Fibroblast of lung (primary cell): Measurements from ENCODE around the gene CGRRF1. TPM values are rescaled to one million over a fixed set of nuclear protein-coding genes. Genes with fewer than 3 reads are reported as not detected.

Experiments used
- DNase-seq, 2 donors: peaks; one replicate each; pipeline versions ENCODE4 v3.0.0 to v3.0.0-alpha.2; 2010; ENCODE audit warnings: low read depth in 2 of 2
- H2AFZ ChIP-seq: 2 replicates; pipeline ENCODE4 v1.5.1; 2012; ENCODE audit warnings: low read length, control low read depth, inconsistent platforms
- H3K27ac ChIP-seq: 2 replicates; pipeline ENCODE4 v1.5.1; 2011; ENCODE audit warnings: low read length, control low read depth; ENCODE audit not compliant: insufficient read depth
- H3K27me3 ChIP-seq: 2 replicates; pipeline ENCODE4 v1.5.1; 2011; ENCODE audit warnings: mild to moderate bottlenecking, low read length; ENCODE audit not compliant: control insufficient read depth, insufficient read depth
- H3K36me3 ChIP-seq: 2 replicates; pipeline ENCODE4 v1.5.1; 2011; ENCODE audit warnings: low read length; ENCODE audit not compliant: control insufficient read depth, insufficient read depth
- H3K4me1 ChIP-seq: 2 replicates; pipeline ENCODE4 v1.5.1; 2011; ENCODE audit warnings: low read length; ENCODE audit not compliant: control insufficient read depth, insufficient read depth; ENCODE audit errors: extremely low read depth
- H3K4me2 ChIP-seq: 2 replicates; pipeline ENCODE4 v1.5.1; 2011; ENCODE audit warnings: low read length, control low read depth; ENCODE audit not compliant: insufficient read depth; ENCODE audit errors: extremely low read depth
- H3K4me3 ChIP-seq, 4 experiments: fragments of 200-600 bp in 1 of 4; sonication (generic) in 1 of 4; replicated peaks in 1 of 4; 2 replicates each; pipeline ENCODE4 v1.5.1; 2011 to 2016; ENCODE audit warnings: low read length in 4 of 4, low read depth in 3 of 4, mild to moderate bottlenecking in 3 of 4, control low read depth in 2 of 4, inconsistent platforms in 1 of 4, mixed read lengths in 1 of 4; ENCODE audit not compliant: insufficient read depth in 1 of 4; ENCODE audit errors: control extremely low read depth in 1 of 4
- H3K79me2 ChIP-seq: 2 replicates; pipeline ENCODE4 v1.5.1; 2012; ENCODE audit warnings: mild to moderate bottlenecking, low read length, inconsistent platforms; ENCODE audit not compliant: control insufficient read depth, insufficient read depth
- H3K9ac ChIP-seq: 2 replicates; pipeline ENCODE4 v1.5.1; 2011; ENCODE audit warnings: mild to moderate bottlenecking, low read length, control low read depth; ENCODE audit not compliant: insufficient read depth
- H3K9me3 ChIP-seq: 2 replicates; pipeline ENCODE4 v1.5.1; 2012; ENCODE audit warnings: low read depth, low read length; ENCODE audit not compliant: control insufficient read depth, insufficient read depth
- H4K20me1 ChIP-seq: 2 replicates; pipeline ENCODE4 v1.5.1; 2011; ENCODE audit warnings: low read length; ENCODE audit not compliant: control insufficient read depth, insufficient read depth; ENCODE audit errors: extremely low read depth
- EZH2 ChIP-seq: IDR thresholded peaks from 2 replicates; pipeline ENCODE4 v1.5.1; 2012; ENCODE audit warnings: low read length, control low read depth, mild to moderate bottlenecking; ENCODE audit errors: missing control alignments
- polyA plus RNA-seq, 2 donors: library from polyadenylated mRNA; depleted of rRNA in 1 of 2; stranded (reverse) in 1 of 2; unstranded in 1 of 2; fragments of >200 nt; gene quantifications; 2 replicates each; pipeline ENCODE4 v1.2.1, GENCODE V29; 2011 to 2012; ENCODE audit warnings: missing spikeins in 1 of 2
- total RNA-seq: library from RNA; depleted of rRNA; stranded (reverse); fragments of >200 nt; gene quantifications from 2 replicates; pipeline ENCODE4 v1.2.1, GENCODE V29; 2014
- TF ChIP-seq, protein P1 (sequence below), 2 donors: IDR thresholded peaks in 1 of 2; conservative IDR thresholded peaks in 1 of 2; 1 replicate in 1 of 2; 2 replicates in 1 of 2; pipeline ENCODE4 v1.5.1; 2011 to 2012; ENCODE audit warnings: low read length in 2 of 2, control low read depth in 1 of 2, inconsistent platforms in 1 of 2, low read depth in 1 of 2, mild to moderate bottlenecking in 1 of 2

CGRRF1 gene
- total and polyA plus RNA-seq, 2 donors (not counting 1 experiment from before 2014, with no cell fraction given), result 15.8 to 23.0 TPM

DNA sequence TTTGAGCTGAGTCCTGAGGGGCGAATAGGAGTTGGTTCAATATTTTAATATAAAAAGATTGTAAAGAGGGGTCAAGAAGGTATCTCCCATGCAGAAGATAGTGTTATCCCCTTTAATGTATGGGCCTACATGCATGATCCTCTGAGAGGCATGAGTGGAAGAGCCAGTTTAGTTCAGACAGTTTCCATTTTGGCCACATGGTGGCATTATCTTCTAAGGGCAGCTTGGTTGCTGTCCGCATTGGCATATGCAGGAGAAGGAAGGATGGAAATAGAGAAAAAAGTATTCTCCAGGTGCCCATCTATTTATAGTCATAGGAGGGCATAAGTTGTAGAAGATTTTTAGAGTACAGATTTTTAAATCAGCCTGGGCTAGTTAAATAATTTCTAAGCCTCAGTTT lies 62.6 kb downstream of the CGRRF1 start:
- H3K4me1 ChIP-seq, result peaks cover 26% of the 10 kb centered on the region
- H3K27ac ChIP-seq, result no peak overlapping the region
- peaks cover 95% of the 10 kb centered on the region for H3K79me2 ChIP-seq
- H3K9ac ChIP-seq, result no peak overlapping the region
- H3K4me3 ChIP-seq, result no peak overlapping the region
- H3K4me2 ChIP-seq, result no peak overlapping the region
- H3K9me3 ChIP-seq, result no peaks in the 10 kb centered on the region
- H3K36me3 ChIP-seq, result peaks cover 9% of the 10 kb centered on the region
- DNase-seq, result peak in 1 of 2 donors; percentile 58
- H3K27me3 ChIP-seq, result no peaks in the 10 kb centered on the region
- no peaks in the 10 kb centered on the region for H4K20me1 ChIP-seq
- no peak for TF ChIP-seq EZH2
- TF ChIP-seq, protein P1, sequence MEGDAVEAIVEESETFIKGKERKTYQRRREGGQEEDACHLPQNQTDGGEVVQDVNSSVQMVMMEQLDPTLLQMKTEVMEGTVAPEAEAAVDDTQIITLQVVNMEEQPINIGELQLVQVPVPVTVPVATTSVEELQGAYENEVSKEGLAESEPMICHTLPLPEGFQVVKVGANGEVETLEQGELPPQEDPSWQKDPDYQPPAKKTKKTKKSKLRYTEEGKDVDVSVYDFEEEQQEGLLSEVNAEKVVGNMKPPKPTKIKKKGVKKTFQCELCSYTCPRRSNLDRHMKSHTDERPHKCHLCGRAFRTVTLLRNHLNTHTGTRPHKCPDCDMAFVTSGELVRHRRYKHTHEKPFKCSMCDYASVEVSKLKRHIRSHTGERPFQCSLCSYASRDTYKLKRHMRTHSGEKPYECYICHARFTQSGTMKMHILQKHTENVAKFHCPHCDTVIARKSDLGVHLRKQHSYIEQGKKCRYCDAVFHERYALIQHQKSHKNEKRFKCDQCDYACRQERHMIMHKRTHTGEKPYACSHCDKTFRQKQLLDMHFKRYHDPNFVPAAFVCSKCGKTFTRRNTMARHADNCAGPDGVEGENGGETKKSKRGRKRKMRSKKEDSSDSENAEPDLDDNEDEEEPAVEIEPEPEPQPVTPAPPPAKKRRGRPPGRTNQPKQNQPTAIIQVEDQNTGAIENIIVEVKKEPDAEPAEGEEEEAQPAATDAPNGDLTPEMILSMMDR (conservative IDR thresholded peaks at IDR 0.05 in 1 of 2, IDR thresholded peaks at IDR 0.05 in 1 of 2; ENCODE audit: low read depth in 1 of 2, low read length in 2 of 2), result peak; percentile 39 to 50
- H2AFZ ChIP-seq, result no peak overlapping the region

- no peak overlapping the region for H3K4me2 ChIP-seq
- no peak overlapping the region for H3K27ac ChIP-seq
These were observed 64.8 kb downstream of the CGRRF1 start for GRCh38 chr14:54574528-54574927.

GRCh38 chr14:54577494-54577893 lies 67.8 kb downstream of the CGRRF1 start:
- no peak overlapping the region for H3K4me2 ChIP-seq
- H3K9ac ChIP-seq, result no peak overlapping the region
- H3K79me2 ChIP-seq, result peaks cover 98% of the 10 kb centered on the region
- H3K9me3 ChIP-seq, result no peaks in the 10 kb centered on the region
- H2AFZ ChIP-seq, result no peak overlapping the region
- peaks cover 9% of the 10 kb centered on the region for H3K36me3 ChIP-seq
- peak overlapping the region; percentile 46 for H3K27ac ChIP-seq
- no peak for TF ChIP-seq EZH2
- TF ChIP-seq, protein P1 (conservative IDR thresholded peaks at IDR 0.05 in 1 of 2, IDR thresholded peaks at IDR 0.05 in 1 of 2; ENCODE audit: low read depth in 1 of 2, low read length in 2 of 2), result no peak
- no peaks in the 10 kb centered on the region for H4K20me1 ChIP-seq
- DNase-seq, result no peak
- H3K27me3 ChIP-seq, result no peaks in the 10 kb centered on the region
- peaks cover 27% of the 10 kb centered on the region for H3K4me1 ChIP-seq
- no peak overlapping the region for H3K4me3 ChIP-seq

More at GRCh38 chr14:54574528-54574927, 64.8 kb downstream of the CGRRF1 start:
- no peaks in the 10 kb centered on the region for H3K27me3 ChIP-seq
- peaks cover 37% of the 10 kb centered on the region for H3K4me1 ChIP-seq
- TF ChIP-seq, protein P1 (conservative IDR thresholded peaks at IDR 0.05 in 1 of 2, IDR thresholded peaks at IDR 0.05 in 1 of 2; ENCODE audit: low read depth in 1 of 2, low read length in 2 of 2), result no peak
- no peak for TF ChIP-seq EZH2
- H3K79me2 ChIP-seq, result peaks cover 95% of the 10 kb centered on the region
- no peak overlapping the region for H3K9ac ChIP-seq
- H2AFZ ChIP-seq, result no peak overlapping the region
- no peaks in the 10 kb centered on the region for H3K9me3 ChIP-seq
- H3K36me3 ChIP-seq, result peaks cover 11% of the 10 kb centered on the region
- no peak for DNase-seq
- no peak overlapping the region for H3K4me3 ChIP-seq
- H4K20me1 ChIP-seq, result no peaks in the 10 kb centered on the region
